Urothelium cell line (cell line): ENCODE measurements around the gene TUBGCP5.
"Not testable (repeated sequence)": the region's sequence is repeated elsewhere in the genome, so short reads cannot be mapped to it uniquely, and the experiment has no call there.

Experiments used
- DNase-seq: peaks from one replicate; pipeline ENCODE4 v3.0.0; 2011; ENCODE audit warnings: low spot score, mixed read lengths
- FAIRE-seq: peaks from 2 replicates; lab custom pipeline; 2011; peaks lifted over from hg19 to GRCh38; lab: Jason Lieb, UNC

The TUBGCP5 gene

DNA sequence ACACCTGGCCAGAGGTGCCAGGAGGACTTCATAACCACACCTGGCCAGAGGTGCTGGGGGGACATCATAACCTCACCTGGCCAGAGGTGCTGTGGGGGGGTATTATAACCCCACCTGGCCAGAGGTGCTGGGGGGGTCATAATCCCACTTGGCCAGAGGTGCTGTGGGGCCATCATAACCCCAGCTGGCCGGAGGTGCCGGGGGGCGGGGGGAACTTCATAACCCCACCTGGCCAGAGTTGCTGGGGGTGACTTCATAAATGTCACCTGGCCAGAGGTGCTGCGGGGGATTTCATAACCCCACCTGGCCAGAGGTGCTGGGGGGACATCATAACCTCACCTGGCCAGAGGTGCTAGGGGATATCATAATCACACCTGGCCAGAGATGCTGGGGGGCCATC lies 4.2 kb upstream of the TUBGCP5 start:
- not testable (repeated sequence) for FAIRE-seq, DNase-seq

DNA sequence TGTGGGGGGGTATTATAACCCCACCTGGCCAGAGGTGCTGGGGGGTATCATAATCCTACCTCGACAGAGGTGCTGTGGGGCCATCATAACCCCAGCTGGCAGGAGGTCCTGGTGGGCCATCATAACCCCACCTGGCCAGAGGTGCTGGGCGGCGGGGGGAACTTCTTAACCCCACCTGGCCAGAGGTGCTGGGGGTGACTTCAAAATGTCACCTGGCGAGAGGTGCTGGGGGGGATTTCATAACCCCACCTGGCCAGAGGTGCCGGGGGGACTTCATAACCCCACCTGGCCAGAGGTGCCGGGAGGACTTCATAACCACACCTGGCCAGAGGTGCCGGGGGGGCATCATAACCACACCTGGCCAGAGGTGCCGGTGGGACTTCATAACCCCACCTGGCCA lies 2.4 kb upstream of the TUBGCP5 start:
- not testable (repeated sequence) for FAIRE-seq, DNase-seq

DNA sequence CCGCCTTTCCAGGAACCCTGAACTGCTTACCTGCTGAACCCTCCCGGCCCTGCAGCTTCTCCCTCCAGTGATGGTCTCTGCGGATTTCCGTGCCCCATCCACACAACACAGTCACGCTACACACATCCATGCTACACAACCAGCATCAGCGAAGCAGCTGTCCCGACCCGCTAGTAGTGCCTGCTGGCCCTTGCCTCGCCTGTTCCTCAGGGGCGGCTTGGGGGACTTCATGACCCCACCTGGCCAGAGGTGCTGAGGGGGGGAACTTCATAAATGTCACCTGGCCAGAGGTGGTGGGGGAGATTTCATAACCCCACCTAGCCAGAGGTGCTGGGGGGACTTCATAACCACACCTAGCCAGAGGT lies 530 bp upstream of the TUBGCP5 start:
- no peak for DNase-seq
- no peak for FAIRE-seq

DNA sequence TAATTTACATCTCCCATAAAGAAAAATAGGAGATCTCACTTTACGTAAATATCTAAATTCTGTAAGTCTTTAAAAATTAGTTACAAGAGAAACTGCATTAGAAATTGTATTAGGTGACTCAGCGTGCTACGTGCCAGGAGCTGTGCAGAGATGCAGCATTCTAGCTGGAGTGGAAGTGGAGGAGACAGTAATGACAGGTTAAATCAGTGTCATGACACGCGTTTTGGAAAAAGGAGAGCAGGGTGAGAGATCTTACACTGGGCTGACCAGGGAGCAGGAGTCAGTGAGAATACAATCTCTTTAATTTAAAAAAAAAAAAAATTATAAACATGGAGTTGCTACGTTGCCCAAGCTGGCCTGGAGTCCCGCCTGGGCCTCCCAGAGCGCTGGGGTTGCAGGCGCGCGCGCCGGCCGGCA lies 635 bp downstream of the TUBGCP5 start:
- FAIRE-seq, result no peak
- DNase-seq, result peak; percentile 28

- DNase-seq (peak; percentile 72), FAIRE-seq (no peak)
Observed at GRCh38 chr15:23035964-23036566, 3.3 kb downstream of the TUBGCP5 start.

GRCh38 chr15:23033979-23034378 lies 5.4 kb downstream of the TUBGCP5 start:
- no peak for FAIRE-seq

DNA sequence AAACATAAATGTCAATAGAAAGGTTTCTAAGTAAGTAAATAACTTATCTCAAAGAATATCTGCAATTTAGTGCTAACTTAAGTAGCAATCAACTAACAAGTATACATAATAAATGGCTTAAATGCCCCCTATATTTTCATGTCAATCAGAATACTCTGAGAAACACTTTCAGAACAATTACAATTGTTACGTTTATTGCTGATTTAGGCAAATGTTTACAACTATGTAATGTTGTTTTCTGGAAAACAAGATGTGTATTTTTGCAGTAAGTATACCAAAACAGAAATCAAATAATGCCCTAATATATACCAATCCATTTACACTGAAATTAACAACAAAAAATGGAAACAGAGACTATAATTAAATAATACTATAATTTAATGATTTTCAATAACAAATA lies 13.2 kb downstream of the TUBGCP5 start:
- FAIRE-seq, result no peak

More at GRCh38 chr15:23033979-23034378, 5.4 kb downstream of the TUBGCP5 start:
- no peak for DNase-seq

GRCh38 chr15:23022156-23022555 lies 17.2 kb downstream of the TUBGCP5 start:
- DNase-seq, result no peak
- no peak for FAIRE-seq

More for the DNA sequence above, 13.2 kb downstream of the TUBGCP5 start:
- no peak for DNase-seq

DNA sequence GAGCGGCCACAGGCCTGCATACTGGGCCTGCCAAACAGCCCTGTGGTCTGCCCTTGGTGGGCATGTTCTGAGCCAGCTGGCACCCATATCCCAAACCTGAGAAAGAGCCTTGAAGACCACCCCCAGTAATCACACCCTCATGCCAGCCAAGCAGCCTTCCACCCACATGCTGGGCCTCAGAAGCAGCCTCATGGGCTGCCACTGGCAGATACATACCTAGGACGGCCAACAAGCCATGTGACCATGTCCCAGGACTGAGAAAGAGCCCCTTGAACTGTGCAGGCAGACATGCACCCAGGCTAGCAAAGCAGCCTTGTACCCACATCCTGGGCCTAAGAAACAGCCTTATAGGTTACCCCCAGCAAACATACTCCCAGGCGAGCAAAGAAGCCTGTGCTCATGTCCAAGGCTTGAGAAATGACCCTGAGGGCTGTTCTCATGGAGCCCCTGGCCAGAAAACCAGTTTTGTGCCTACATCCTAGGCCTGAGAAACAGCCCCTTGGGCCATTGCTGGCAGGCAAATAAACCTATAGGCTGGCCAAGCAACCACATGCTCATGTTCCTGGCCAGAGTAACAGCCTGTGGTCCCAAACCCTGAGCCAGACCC lies 24.9 kb downstream of the TUBGCP5 start:
- no peak for FAIRE-seq
- DNase-seq, result no peak

DNA sequence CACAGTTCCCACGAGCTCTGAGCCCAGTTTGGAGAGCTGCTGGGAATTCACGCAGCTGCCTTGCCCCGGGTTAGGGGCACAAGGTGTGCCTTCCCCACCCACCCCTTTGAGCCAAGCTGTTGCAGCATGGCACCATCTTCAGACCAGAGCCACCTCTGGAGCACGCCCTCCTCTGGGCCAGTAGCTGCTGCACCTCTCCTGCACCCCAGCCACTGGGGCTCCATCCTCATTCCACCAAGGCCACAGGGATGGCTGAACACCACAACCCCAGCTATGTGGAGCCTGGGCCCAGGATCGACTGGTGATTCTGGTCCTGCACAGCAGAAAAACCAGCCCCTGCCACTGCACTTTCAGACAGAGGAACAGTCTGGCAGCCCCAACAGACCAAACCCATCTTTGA lies 25.7 kb downstream of the TUBGCP5 start:
- FAIRE-seq (no peak), DNase-seq (no peak)

GRCh38 chr15:23012616-23013015 lies 26.8 kb downstream of the TUBGCP5 start:
- not testable (repeated sequence) for FAIRE-seq, DNase-seq

GRCh38 chr15:23003736-23004135 lies 35.6 kb downstream of the TUBGCP5 start:
- DNase-seq, result no peak
- FAIRE-seq, result no peak

DNA sequence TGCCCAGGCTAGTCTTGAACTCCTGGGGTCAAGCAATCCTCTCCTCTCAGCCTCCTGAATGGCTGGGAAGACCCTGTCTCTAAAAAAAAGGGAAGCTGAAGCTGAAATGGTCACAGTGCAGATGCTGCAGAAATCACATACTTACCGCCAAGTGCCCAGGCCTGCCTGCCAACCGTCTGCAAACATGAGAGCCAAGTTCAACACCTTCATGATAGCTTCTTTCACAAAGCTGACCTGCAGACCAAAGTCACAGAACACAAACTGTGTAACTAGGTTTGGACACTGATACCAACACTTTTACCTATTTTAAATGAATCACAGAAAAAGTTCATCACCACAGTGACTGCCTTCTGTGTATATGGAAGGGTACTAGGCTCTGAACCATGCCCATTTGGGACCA lies 36.4 kb downstream of the TUBGCP5 start:
- FAIRE-seq (no peak), DNase-seq (no peak)

GRCh38 chr15:22995795-22996194 lies 43.6 kb downstream of the TUBGCP5 start:
- no peak for FAIRE-seq

DNA sequence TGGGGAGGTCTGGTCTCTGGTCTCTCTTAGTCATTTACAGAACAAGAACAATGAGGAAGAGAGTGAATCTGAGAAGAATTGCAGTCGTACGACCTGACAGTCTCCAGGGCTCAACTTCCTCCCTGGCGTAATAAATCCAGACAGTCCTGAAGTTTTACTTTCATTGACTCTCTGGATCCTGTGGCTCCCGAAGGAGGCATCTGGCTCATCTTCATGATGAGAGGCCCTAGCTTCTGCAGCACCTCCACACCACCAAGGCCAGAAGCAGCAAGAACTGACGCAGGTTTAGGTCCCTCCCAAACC lies 47.4 kb downstream of the TUBGCP5 start:
- FAIRE-seq, result no peak
- DNase-seq, result no peak

More at GRCh38 chr15:22995795-22996194, 43.6 kb downstream of the TUBGCP5 start:
- DNase-seq, result no peak

DNA sequence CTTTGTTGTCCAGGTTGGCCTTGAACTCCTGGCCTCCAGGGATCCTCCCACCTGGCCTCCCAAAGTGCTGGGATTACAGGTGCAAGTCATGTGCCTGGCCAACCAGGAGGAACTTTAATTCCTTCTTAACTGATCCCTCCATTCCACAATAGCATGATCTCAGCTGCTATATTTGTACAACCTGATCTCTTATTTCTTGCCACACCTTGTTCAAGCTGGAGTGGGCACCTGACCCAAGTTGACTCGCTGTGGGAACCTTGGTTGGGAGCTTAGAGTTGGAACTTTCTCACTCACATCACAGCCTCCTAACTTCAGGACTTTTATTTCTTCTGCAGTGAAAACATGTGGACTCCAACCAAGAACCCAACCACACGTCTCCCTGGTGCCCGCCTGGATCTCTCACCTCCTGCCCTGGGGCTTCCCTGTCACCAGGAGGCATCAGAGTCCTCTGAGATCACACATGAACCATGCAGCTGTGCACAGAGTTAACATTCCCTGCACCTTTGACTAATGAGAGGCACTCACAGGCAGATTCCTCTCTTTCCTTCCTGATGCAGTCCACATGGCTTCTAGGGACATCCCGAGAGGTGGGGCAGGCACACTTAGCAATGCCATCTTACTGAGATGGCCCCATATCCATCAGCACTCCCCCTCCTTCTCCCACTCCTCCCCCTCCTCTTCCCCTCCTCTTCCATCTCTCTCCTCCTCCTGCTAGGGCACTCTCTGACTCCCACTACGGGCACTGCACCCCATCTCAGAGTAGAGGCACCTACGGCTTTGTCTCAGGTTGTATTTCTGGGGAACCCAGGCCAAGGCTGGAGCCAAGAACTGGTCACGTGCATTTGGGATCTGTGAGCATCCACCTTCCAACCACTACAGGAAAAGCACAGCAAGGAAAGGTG lies 49.5 kb downstream of the TUBGCP5 start:
- DNase-seq (no peak), FAIRE-seq (no peak)

DNA sequence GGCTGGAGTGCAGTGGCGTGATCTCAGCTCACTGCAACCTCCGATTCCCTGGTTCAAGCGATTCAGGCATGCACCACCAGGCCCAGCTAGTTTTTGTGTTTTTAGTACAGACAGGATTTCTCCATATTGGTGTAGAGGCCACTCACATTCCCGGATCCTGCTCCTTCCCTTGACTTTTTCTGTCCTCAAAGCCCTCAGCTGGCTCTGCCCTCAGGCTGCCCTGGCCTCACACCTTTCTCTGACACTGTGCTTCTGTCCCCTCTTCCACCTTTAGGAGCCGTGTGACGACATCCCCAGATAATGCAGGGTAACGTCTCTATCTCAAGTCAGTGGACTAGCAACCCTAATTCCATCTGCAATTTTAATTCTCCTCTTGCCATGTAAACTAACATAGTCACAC lies 50.6 kb downstream of the TUBGCP5 start:
- no peak for FAIRE-seq

DNA sequence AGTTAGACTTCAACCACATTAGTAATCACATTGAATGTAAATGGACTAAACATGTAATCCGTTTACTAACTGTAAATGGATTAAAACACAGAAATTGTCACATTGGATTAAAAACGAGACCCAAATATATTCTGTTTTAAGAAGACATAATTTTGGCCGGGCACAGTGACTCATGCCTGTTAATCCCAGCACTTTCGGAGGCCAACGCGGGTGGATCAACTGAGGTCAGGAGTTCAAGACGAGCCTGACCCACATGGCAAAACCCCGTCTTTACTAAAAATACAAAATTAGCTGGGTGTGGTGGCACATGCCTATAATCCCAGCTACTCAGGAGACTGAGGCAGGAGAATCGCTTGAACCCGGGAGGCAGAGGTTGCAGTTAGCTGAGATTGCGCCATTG lies 57.4 kb downstream of the TUBGCP5 start:
- FAIRE-seq, DNase-seq: not testable (repeated sequence)

More for the DNA sequence above, 50.6 kb downstream of the TUBGCP5 start:
- no peak for DNase-seq

- FAIRE-seq (no peak), DNase-seq (no peak)
Observed at GRCh38 chr15:22981051-22981840, 58.1 kb downstream of the TUBGCP5 start.

- peak; percentile 97 for DNase-seq
- FAIRE-seq, result no peak
Observed at GRCh38 chr15:22980189-22981050, 58.9 kb downstream of the TUBGCP5 start, which contains the start of gene CYFIP1. CYFIP1 (minus strand) TSS chr15:22980368; CDS start chr15:22947285, 33,083 bp downstream.
